Liver (tissue), 9 donors: ENCODE data around the gene TTC21A. TPM values are rescaled to one million over a fixed set of nuclear protein-coding genes. Genes with fewer than 3 reads are reported as not detected.

Experiments
- DNase-seq: peaks from one replicate; pipeline ENCODE4 v3.0.0-alpha.2; 2017; ENCODE audit warnings: low spot score
- H3K27ac ChIP-seq, 2 donors: one replicate each; pipeline ENCODE4 v1.7.0; 2013; ENCODE audit warnings: inconsistent platforms in 2 of 2, low read length in 2 of 2, control low read depth in 1 of 2, low read depth in 1 of 2, mild to moderate bottlenecking in 1 of 2
- H3K27me3 ChIP-seq, 4 donors: one replicate each; pipeline versions ENCODE4 v1.6.1 to v1.7.0; 2013; ENCODE audit warnings: low read length in 3 of 4, inconsistent platforms in 1 of 4, mild to moderate bottlenecking in 1 of 4, moderate library complexity in 1 of 4; ENCODE audit not compliant: control insufficient read depth in 4 of 4, insufficient read depth in 4 of 4
- H3K36me3 ChIP-seq, 4 donors: one replicate each; pipeline versions ENCODE4 v1.6.1 to v1.7.0; 2013; ENCODE audit warnings: low read length in 3 of 4, mild to moderate bottlenecking in 3 of 4, low read depth in 1 of 4, moderate library complexity in 1 of 4; ENCODE audit not compliant: control insufficient read depth in 4 of 4, insufficient read depth in 3 of 4
- H3K4me1 ChIP-seq, 4 donors: one replicate each; pipeline versions ENCODE4 v1.6.1 to v1.7.0; 2013; ENCODE audit warnings: low read length in 3 of 4, mild to moderate bottlenecking in 3 of 4, moderate library complexity in 1 of 4; ENCODE audit not compliant: control insufficient read depth in 4 of 4, insufficient read depth in 4 of 4
- H3K4me3 ChIP-seq, 3 donors: one replicate each; pipeline versions ENCODE4 v1.6.1 to v1.7.0; 2013; ENCODE audit warnings: low read length in 3 of 3, control low read depth in 1 of 3, low read depth in 1 of 3, mild to moderate bottlenecking in 1 of 3
- H3K9ac ChIP-seq, 2 donors: one replicate each; pipeline ENCODE4 v1.7.0; 2013; ENCODE audit warnings: low read length in 2 of 2, mild to moderate bottlenecking in 2 of 2, moderate library complexity in 2 of 2, control low read depth in 1 of 2, low read depth in 1 of 2
- H3K9me3 ChIP-seq, 4 donors: one replicate each; pipeline versions ENCODE4 v1.6.1 to v1.7.0; 2013; ENCODE audit warnings: low read length in 3 of 4; ENCODE audit not compliant: control insufficient read depth in 4 of 4
- FOXA1 ChIP-seq: IDR thresholded peaks from 2 replicates; pipeline ENCODE4 v1.6.1; 2016; ENCODE audit warnings: antibody characterized with exemption
- GABPA ChIP-seq, 2 donors: IDR thresholded peaks in 1 of 2; conservative IDR thresholded peaks in 1 of 2; 2 replicates each; pipeline ENCODE4 v1.6.1; 2016; ENCODE audit warnings: antibody characterized with exemption in 2 of 2, mild to moderate bottlenecking in 1 of 2, moderate library complexity in 1 of 2
- HNF4A ChIP-seq, 2 donors: conservative IDR thresholded peaks; 2 replicates each; pipeline ENCODE4 v1.6.1; 2016; ENCODE audit warnings: antibody characterized with exemption in 2 of 2, mild to moderate bottlenecking in 2 of 2
- JUND ChIP-seq, 2 donors: IDR thresholded peaks; 2 replicates each; pipeline ENCODE4 v1.6.1; 2016; ENCODE audit warnings: antibody characterized with exemption in 2 of 2
- NR2F2 ChIP-seq: IDR thresholded peaks from 2 replicates; pipeline ENCODE4 v1.6.1; 2016; ENCODE audit warnings: antibody characterized with exemption
- RAD21 ChIP-seq, 2 donors: IDR thresholded peaks; 2 replicates each; pipeline ENCODE4 v1.6.1; 2016; ENCODE audit warnings: antibody characterized with exemption in 2 of 2, mild to moderate bottlenecking in 2 of 2
- RXRA ChIP-seq, 2 donors: IDR thresholded peaks; 2 replicates each; pipeline ENCODE4 v1.6.1; 2017 to 2018; ENCODE audit warnings: antibody characterized with exemption in 2 of 2, mild to moderate bottlenecking in 1 of 2
- SP1 ChIP-seq: IDR thresholded peaks from 2 replicates; pipeline ENCODE4 v1.6.1; 2018; ENCODE audit warnings: antibody characterized with exemption, mild to moderate bottlenecking
- YY1 ChIP-seq: IDR thresholded peaks from 2 replicates; pipeline ENCODE4 v1.6.1; 2016; ENCODE audit warnings: antibody characterized with exemption, mild to moderate bottlenecking
- WGBS: extraction: QIAGEN DNeasy Blood & Tissue Kit; methylation state at CpG from one replicate; pipeline ENCODE4 v1.1.7; 2013; 5-methylcytosine and 5-hydroxymethylcytosine counted together
- polyA plus RNA-seq, 2 donors: library from polyadenylated mRNA; stranded (reverse) in 1 of 2; unstranded in 1 of 2; fragments of 200-250 nt in 1 of 2; fragments of >200 nt in 1 of 2; fragmentation: Nextera tagmentation in 1 of 2; extraction: Ambion mirVana in 1 of 2; gene quantifications; one replicate each; pipeline versions ENCODE4 v1.2.1 to v1.2.3, GENCODE V29; 2013 to 2015
- total RNA-seq, 2 donors: library from RNA; depleted of rRNA; stranded (reverse); fragments of >200 nt; gene quantifications; one replicate each; pipeline ENCODE4 v1.2.3, GENCODE V29; 2014
- TF ChIP-seq, protein P1 (sequence below): fragments of 150-350 bp; IDR thresholded peaks from 2 replicates; pipeline ENCODE4 v1.5.1; 2017; ENCODE audit warnings: improper control_type of control experiment, low read depth, low read length; ENCODE audit not compliant: missing input control
- TF ChIP-seq, protein P2 (sequence below): IDR thresholded peaks from 2 replicates; pipeline ENCODE4 v1.6.1; 2016; ENCODE audit warnings: antibody characterized with exemption
- TF ChIP-seq, protein P3 (sequence below): IDR thresholded peaks from 2 replicates; pipeline ENCODE4 v1.6.1; 2016; ENCODE audit warnings: antibody characterized with exemption, mild to moderate bottlenecking
- TF ChIP-seq, protein P4 (sequence below): IDR thresholded peaks from 2 replicates; pipeline ENCODE4 v1.6.1; 2016; ENCODE audit warnings: antibody characterized with exemption
- TF ChIP-seq, protein P5 (sequence below): IDR thresholded peaks from 2 replicates; pipeline ENCODE4 v1.6.1; 2016; ENCODE audit warnings: antibody characterized with exemption
- donor health status: healthy.
- donor health status: healthy.
- donor health status: healthy.
- donor health status: healthy.
- donor health status: healthy.

The TTC21A gene
- total and polyA plus RNA-seq, 4 donors = 0.28 to 3.3 (median 1.6) TPM

DNA sequence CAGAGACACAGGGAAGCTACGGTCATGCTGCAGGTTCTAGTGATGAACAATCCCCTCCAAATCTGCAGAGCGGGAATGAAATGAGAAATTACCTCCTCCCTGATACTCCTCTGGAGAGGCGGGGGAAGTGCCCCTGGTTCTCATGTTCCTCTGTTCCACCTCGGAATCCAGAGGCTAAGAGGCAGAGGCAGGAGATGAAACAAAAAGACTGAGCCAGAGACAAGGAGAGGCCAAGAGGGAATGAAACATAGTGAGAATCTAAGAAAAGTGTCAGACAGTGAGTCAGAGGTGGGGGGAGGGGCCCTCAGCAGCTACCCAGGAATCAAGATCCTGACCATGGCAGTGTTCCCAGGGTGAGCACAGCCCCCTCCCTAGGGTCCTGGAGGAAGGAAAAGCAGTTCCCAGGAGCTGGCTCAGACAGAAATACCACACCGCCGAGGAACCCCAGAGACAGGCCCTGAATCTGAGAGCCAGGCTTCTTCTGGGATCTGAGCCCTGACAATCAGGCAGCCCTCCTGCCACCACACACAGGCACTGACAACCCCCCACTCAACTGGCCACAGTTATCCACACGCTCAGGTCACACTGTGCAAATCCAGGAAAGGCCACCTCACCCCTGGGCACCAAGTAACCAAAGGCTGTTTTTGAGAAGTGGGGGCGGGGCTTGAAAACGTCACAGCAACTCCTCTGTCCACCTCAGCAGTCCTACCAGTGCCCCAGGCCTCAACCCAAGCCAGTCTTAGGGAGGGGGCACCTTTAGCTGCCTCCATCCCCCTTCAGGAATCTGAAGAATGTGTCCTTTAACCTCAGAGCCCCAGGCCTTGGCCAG is 43.5 kb downstream of the TTC21A start:
- H3K27me3 ChIP-seq = no peaks in the 10 kb centered on the region
- H3K36me3 ChIP-seq = peaks cover 0 to 10% (median 1%) of the 10 kb centered on the region in 4 donors
- H3K4me3 ChIP-seq = peak overlapping the region; percentile 83 to 100 (median 91)
- H3K9me3 ChIP-seq = no peaks in the 10 kb centered on the region
- peak; percentile 49 for DNase-seq
- H3K4me1 ChIP-seq = peaks cover 29 to 73% (median 52%) of the 10 kb centered on the region in 4 donors
- H3K9ac ChIP-seq = peak overlapping the region; percentile 88 to 97
- H3K27ac ChIP-seq = peak overlapping the region; percentile 99
- 44% methylated on average over 9 of the region's 9 CpGs for WGBS
- TF ChIP-seq, protein P1, sequence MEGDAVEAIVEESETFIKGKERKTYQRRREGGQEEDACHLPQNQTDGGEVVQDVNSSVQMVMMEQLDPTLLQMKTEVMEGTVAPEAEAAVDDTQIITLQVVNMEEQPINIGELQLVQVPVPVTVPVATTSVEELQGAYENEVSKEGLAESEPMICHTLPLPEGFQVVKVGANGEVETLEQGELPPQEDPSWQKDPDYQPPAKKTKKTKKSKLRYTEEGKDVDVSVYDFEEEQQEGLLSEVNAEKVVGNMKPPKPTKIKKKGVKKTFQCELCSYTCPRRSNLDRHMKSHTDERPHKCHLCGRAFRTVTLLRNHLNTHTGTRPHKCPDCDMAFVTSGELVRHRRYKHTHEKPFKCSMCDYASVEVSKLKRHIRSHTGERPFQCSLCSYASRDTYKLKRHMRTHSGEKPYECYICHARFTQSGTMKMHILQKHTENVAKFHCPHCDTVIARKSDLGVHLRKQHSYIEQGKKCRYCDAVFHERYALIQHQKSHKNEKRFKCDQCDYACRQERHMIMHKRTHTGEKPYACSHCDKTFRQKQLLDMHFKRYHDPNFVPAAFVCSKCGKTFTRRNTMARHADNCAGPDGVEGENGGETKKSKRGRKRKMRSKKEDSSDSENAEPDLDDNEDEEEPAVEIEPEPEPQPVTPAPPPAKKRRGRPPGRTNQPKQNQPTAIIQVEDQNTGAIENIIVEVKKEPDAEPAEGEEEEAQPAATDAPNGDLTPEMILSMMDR = no peak
- TF ChIP-seq NR2F2 = peak; percentile 62
- TF ChIP-seq RXRA (IDR thresholded peaks at IDR 0.05) = no peak
- peak in 1 of 2 donors; percentile 9 for TF ChIP-seq RAD21 (IDR thresholded peaks at IDR 0.05)
- no peak for TF ChIP-seq SP1
- TF ChIP-seq, protein P2, sequence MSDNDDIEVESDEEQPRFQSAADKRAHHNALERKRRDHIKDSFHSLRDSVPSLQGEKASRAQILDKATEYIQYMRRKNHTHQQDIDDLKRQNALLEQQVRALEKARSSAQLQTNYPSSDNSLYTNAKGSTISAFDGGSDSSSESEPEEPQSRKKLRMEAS = no peak
- TF ChIP-seq JUND (IDR thresholded peaks at IDR 0.05) = peak; percentile 73 to 79

DNA sequence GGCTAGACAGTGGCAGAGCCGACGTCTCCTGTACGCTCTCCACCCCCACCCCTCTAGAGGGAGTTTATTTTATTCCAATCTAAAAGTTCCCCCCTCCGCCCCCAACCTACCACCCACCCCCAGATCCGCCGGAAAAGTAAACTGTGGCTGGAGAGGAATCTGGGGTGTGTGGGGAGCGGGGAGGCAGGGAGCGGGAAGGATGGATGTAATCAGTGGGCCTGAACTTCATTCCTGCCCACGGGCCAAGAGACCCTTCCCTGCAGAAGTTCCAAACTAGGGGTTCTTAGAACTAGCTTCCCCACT is 46.4 kb downstream of the TTC21A start:
- WGBS = 26% methylated on average over 9 of the region's 9 CpGs
- no peaks in the 10 kb centered on the region for H3K27me3 ChIP-seq
- no peaks in the 10 kb centered on the region for H3K9me3 ChIP-seq
- H3K4me1 ChIP-seq = peaks cover 10 to 44% (median 29%) of the 10 kb centered on the region in 4 donors
- no peak for DNase-seq
- H3K27ac ChIP-seq = peak overlapping the region; percentile 33 to 83
- H3K4me3 ChIP-seq = peak overlapping the region; percentile 23 to 83 (median 39)
- no peak overlapping the region for H3K9ac ChIP-seq
- peaks cover 0 to 2% (median 0%) of the 10 kb centered on the region in 4 donors for H3K36me3 ChIP-seq
- TF ChIP-seq RAD21 (IDR thresholded peaks at IDR 0.05) (no peak), JUND (IDR thresholded peaks at IDR 0.05) (no peak), YY1 (no peak), HNF4A (conservative IDR thresholded peaks at IDR 0.05) (no peak), SP1 (no peak), NR2F2 (no peak), GABPA (IDR thresholded peaks at IDR 0.05 in 1 of 2, conservative IDR thresholded peaks at IDR 0.05 in 1 of 2) (no peak), RXRA (IDR thresholded peaks at IDR 0.05) (no peak), FOXA1 (no peak)
- TF ChIP-seq, protein P3, sequence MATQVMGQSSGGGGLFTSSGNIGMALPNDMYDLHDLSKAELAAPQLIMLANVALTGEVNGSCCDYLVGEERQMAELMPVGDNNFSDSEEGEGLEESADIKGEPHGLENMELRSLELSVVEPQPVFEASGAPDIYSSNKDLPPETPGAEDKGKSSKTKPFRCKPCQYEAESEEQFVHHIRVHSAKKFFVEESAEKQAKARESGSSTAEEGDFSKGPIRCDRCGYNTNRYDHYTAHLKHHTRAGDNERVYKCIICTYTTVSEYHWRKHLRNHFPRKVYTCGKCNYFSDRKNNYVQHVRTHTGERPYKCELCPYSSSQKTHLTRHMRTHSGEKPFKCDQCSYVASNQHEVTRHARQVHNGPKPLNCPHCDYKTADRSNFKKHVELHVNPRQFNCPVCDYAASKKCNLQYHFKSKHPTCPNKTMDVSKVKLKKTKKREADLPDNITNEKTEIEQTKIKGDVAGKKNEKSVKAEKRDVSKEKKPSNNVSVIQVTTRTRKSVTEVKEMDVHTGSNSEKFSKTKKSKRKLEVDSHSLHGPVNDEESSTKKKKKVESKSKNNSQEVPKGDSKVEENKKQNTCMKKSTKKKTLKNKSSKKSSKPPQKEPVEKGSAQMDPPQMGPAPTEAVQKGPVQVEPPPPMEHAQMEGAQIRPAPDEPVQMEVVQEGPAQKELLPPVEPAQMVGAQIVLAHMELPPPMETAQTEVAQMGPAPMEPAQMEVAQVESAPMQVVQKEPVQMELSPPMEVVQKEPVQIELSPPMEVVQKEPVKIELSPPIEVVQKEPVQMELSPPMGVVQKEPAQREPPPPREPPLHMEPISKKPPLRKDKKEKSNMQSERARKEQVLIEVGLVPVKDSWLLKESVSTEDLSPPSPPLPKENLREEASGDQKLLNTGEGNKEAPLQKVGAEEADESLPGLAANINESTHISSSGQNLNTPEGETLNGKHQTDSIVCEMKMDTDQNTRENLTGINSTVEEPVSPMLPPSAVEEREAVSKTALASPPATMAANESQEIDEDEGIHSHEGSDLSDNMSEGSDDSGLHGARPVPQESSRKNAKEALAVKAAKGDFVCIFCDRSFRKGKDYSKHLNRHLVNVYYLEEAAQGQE = no peak
- TF ChIP-seq, protein P4, sequence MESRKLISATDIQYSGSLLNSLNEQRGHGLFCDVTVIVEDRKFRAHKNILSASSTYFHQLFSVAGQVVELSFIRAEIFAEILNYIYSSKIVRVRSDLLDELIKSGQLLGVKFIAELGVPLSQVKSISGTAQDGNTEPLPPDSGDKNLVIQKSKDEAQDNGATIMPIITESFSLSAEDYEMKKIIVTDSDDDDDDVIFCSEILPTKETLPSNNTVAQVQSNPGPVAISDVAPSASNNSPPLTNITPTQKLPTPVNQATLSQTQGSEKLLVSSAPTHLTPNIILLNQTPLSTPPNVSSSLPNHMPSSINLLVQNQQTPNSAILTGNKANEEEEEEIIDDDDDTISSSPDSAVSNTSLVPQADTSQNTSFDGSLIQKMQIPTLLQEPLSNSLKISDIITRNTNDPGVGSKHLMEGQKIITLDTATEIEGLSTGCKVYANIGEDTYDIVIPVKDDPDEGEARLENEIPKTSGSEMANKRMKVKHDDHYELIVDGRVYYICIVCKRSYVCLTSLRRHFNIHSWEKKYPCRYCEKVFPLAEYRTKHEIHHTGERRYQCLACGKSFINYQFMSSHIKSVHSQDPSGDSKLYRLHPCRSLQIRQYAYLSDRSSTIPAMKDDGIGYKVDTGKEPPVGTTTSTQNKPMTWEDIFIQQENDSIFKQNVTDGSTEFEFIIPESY = no peak
- TF ChIP-seq, protein P1 = no peak
- TF ChIP-seq, protein P2 = no peak
- TF ChIP-seq, protein P5, sequence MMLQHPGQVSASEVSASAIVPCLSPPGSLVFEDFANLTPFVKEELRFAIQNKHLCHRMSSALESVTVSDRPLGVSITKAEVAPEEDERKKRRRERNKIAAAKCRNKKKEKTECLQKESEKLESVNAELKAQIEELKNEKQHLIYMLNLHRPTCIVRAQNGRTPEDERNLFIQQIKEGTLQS = no peak
